Mucosa of descending colon (tissue), 3 donors: ENCODE data around the gene MORN2. TPM values are rescaled to one million over a fixed set of nuclear protein-coding genes. Genes with fewer than 3 reads are reported as not detected.

Source experiments
- ATAC-seq: fragments of 200-7000 bp; cut with Tn5 transposase; one replicate; pipeline ENCODE4 v1.9.1; 2020; ENCODE audit warnings: mild to moderate bottlenecking, moderate library complexity
- DNase-seq, 3 donors: peaks; one replicate each; pipeline ENCODE4 v3.0.0-alpha.2; 2020
- H3K36me3 ChIP-seq: fragments of 200-600 bp; one replicate; pipeline ENCODE4 v1.8.0; 2021; ENCODE audit warnings: low read depth, mild to moderate bottlenecking
- H3K4me1 ChIP-seq: fragments of 200-600 bp; one replicate; pipeline ENCODE4 v1.8.0; 2021; ENCODE audit warnings: low read depth, mild to moderate bottlenecking
- H3K4me3 ChIP-seq: fragments of 200-600 bp; one replicate; pipeline ENCODE4 v1.8.0; 2021; ENCODE audit warnings: mild to moderate bottlenecking
- H3K9me3 ChIP-seq: fragments of 200-600 bp; one replicate; pipeline ENCODE4 v1.8.0; 2021; ENCODE audit warnings: mild to moderate bottlenecking
- CTCF ChIP-seq: fragments of 200-600 bp; IDR thresholded peaks from one replicate; pipeline ENCODE4 v1.8.0; 2022; ENCODE audit warnings: antibody characterized with exemption, mild to moderate bottlenecking
- intact Hi-C, 2 donors: fragments of 100-400 bp; cut with DNase I in 1 of 2; cut with micrococcal nuclease in 1 of 2; formaldehyde crosslinking; loops; one replicate each; pipeline versions ENCODE4 v1.11.0 to v1.11.1; 2022; cut with DNase I, micrococcal nuclease
- total RNA-seq, 3 donors: library from RNA; stranded (reverse); fragmentation: NEBNext Ultra II Directional in 2 of 3; extraction: Animal tissue kit (Norgen Biotek cat#: 25700) in 2 of 3; gene quantifications; one replicate each; pipeline versions ENCODE4 v1.2.1 to v1.2.4, GENCODE V29; 2021 to 2023
- donor health status: DM: no; HTN: no; CAD: no; lungs with moderate emphysema.
- donor health status: DM: no; HTN: no; CAD: no.
- donor health status: DM: no; HTN: yes; CAD: no.

The MORN2 gene
- total RNA-seq, 3 donors from 2014 or later, result 8.0 to 12.1 (median 11.3) TPM

GRCh38 chr2:38892819-38893218, 17.0 kb downstream of the MORN2 start:
- DNase-seq (no peak), ATAC-seq (no peak)
- Histone ChIP-seq H3K4me1 (no peaks in the 10 kb centered on the region), H3K36me3 (no peaks in the 10 kb centered on the region), H3K4me3 (no peak overlapping the region), H3K9me3 (no peaks in the 10 kb centered on the region)
- intact Hi-C loops, result no loop called here
- no peak for TF ChIP-seq CTCF

DNA sequence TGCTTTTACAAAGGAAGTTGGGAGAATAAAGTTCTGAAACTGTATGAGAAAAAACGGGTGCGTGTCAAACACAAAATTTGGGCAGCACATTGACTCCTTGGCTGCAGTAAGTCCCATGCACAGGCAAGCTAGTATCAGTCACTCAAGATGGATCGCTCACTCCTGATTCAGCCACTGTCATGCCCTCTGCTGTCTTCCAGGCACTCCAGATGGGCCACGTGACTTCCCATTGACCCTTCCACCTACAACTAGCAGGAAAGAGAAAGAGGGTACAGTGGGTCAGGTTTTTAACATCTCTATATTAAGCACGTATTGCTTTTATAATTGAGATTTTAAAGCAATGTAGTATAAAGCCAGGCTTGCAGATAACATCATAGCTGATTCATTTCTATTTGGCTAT, 22.5 kb downstream of the MORN2 start:
- Histone ChIP-seq H3K36me3 (no peaks in the 10 kb centered on the region), H3K4me1 (no peaks in the 10 kb centered on the region), H3K4me3 (no peak overlapping the region), H3K9me3 (no peaks in the 10 kb centered on the region)
- no peak for TF ChIP-seq CTCF
- DNase-seq (no peak), ATAC-seq (no peak)
- intact Hi-C loops, result no loop called here

GRCh38 chr2:38900726-38901125, 24.9 kb downstream of the MORN2 start:
- Histone ChIP-seq H3K9me3 (no peaks in the 10 kb centered on the region), H3K4me1 (no peaks in the 10 kb centered on the region), H3K36me3 (no peaks in the 10 kb centered on the region), H3K4me3 (no peak overlapping the region)
- TF ChIP-seq CTCF, result no peak
- intact Hi-C loops, result no loop called here
- ATAC-seq (no peak), DNase-seq (no peak)

DNA sequence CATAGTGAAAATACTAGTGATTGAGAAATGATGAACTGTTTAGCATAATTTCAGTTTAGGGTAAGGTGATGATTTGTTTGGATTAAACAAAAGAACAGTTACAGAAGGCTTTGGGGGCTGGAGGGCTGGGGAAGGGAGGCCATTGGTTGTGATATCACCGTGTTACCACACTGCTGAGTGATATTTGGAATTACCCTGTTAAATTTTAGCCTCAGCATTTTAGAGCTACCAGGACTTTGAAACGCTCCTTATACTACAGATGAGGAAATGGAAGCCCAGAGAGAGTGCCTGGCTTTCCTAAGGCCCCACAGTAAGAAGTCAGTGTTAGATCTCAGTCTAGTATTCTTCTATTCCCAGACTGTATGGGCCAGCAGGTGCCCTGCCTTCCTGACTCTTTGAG, 29.5 kb downstream of the MORN2 start:
- no peak for TF ChIP-seq CTCF
- DNase-seq (no peak), ATAC-seq (no peak)
- H3K36me3 ChIP-seq, result no peaks in the 10 kb centered on the region
- intact Hi-C loops, result no loop called here
- H3K4me1 ChIP-seq, result no peaks in the 10 kb centered on the region
- no peaks in the 10 kb centered on the region for H3K9me3 ChIP-seq
- H3K4me3 ChIP-seq, result no peak overlapping the region

GRCh38 chr2:38907242-38907641, 31.5 kb downstream of the MORN2 start:
- DNase-seq (no peak), ATAC-seq (no peak)
- H3K4me1 ChIP-seq, result no peaks in the 10 kb centered on the region
- intact Hi-C loops, result no loop called here
- H3K4me3 ChIP-seq, result no peak overlapping the region
- H3K9me3 ChIP-seq, result no peaks in the 10 kb centered on the region
- no peaks in the 10 kb centered on the region for H3K36me3 ChIP-seq
- TF ChIP-seq CTCF, result no peak
